Activated T-cell treated with anti-CD3 and anti-CD28 coated beads, Interleukin-2, amount 50 U/mL, for 1 hour (primary cell): Measurements from ENCODE around the gene CLASP1.
"Not testable (repeated sequence)": the region's sequence is repeated elsewhere in the genome, so short reads cannot be mapped to it uniquely, and the experiment has no call there.

Source experiments
- DNase-seq: peaks from one replicate; pipeline ENCODE4 v3.0.0-alpha.2; 2020

CLASP1 gene

DNA sequence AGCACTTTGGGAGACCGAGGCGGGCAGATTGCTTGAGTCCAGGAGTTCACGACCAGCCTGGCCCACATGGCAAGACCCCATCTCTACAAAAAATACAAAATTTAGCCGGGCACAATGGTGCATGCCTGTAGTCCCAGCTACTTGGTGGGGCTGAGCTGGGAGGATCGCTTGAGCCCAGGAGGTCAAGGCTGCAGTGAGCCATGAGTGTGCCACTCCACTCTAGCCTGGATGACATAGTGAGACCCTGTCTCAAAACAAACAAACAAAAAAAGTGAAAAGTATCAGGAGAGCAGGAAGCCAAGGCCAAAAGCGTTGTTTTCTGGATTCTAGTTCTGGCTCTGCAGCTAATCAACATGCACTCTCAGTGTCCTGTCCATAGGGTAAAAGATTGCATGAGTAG lies 10.7 kb upstream of the CLASP1 start:
- DNase-seq = no peak

DNA sequence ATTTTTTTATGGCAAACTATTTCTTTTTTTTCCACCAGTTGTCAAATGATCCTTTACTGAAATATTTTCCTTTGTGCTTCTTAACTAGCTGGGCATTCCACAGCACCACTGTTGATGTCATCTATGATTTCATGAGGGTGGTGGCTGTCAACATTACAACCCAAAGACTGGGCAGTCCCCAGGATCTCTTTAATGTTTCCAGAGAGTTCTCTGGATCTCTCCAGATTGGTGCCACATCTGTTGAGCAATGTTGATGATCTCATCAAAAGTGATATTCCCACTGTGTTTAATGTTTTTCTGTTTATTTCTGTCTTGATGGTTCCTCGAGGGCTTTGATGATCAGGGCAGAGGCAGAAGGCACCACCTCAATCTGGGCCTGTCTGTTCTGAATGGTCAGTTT lies 9.1 kb upstream of the CLASP1 start:
- DNase-seq = not testable (repeated sequence)

DNA sequence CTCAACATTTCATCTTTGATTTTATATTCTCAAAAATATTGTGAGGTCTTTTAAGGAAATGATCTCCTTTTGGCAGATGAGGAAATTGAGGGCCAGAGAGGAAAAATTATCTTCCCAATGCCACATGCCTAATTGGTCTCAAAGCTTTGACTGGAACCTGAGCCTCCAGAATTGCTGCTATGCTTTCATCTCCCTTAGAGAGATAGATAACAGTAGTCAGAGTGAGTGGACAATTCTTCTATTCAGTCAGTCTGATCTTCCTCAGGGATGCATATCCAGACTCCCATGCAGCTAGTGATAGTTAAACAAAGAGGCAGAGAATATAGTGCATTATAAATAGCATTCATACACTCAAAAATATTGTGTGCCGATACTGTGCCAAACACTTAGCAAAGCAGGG lies 3.8 kb upstream of the CLASP1 start:
- DNase-seq = no peak

DNA sequence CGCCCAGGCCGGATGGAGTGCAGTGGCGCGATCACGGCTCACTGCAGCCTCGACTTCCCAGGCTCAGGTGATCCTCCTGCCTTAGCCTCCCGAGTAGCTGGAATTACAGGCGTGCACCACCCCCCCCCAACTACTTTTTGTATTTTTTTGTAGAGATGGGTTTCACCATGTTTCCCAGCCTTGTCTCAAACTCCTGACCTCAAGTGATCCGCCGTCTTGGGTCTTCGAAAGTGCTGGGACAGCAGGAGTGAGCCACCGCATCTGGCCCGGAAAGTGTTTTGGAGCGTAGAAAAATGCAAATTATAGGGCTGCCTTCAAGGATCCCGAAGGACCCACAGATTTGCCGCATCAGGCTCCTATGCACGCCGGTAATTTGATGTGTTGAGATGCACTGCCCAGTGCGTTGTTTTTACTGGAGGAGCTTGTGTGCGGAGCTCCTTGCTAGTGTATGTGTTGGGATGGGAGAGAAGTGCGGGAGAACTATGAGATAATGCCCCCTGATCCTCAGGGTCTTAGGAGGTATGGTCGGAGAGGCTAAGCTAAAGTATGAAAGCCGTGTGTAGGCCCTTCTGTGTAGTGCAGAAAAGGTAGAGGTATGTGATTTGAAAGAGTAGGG lies 1.2 kb upstream of the CLASP1 start:
- no peak for DNase-seq

DNA sequence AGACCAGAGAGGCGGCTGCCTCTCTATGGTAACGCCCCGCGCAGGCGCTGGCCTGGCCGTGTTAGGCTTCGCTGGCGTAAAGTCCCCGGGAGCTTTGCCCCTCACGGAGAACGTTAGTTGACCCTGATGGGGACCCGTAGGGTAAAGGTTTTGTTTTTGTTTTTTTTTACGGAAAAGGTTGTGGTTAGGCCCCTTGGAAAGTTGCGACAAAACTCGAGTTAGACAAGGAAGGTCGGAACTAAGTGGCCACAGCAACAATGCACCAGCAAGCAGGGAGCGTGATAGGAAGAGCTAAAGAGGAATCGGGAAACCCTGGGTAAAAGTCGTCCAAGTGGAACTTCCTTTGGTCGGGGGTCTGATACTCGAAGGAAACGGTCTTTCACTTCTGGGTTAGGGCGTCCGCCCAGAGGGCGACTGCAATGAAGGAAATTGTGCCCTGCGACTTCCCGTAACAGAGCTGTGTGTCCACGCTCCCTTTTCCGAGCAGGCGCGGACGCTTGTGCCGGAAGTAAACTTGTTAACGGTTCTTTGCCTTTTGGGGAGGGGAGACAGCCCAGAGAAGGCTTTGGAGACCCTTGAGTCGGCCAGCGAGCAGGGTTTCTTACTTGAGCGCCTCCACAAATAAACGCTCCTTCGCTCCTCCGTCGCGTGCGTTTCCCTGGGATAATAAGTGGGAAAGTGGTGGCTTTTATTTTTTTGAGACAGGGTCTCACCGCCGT lies 493 bp upstream of the CLASP1 start:
- peak; percentile 92 for DNase-seq

DNA sequence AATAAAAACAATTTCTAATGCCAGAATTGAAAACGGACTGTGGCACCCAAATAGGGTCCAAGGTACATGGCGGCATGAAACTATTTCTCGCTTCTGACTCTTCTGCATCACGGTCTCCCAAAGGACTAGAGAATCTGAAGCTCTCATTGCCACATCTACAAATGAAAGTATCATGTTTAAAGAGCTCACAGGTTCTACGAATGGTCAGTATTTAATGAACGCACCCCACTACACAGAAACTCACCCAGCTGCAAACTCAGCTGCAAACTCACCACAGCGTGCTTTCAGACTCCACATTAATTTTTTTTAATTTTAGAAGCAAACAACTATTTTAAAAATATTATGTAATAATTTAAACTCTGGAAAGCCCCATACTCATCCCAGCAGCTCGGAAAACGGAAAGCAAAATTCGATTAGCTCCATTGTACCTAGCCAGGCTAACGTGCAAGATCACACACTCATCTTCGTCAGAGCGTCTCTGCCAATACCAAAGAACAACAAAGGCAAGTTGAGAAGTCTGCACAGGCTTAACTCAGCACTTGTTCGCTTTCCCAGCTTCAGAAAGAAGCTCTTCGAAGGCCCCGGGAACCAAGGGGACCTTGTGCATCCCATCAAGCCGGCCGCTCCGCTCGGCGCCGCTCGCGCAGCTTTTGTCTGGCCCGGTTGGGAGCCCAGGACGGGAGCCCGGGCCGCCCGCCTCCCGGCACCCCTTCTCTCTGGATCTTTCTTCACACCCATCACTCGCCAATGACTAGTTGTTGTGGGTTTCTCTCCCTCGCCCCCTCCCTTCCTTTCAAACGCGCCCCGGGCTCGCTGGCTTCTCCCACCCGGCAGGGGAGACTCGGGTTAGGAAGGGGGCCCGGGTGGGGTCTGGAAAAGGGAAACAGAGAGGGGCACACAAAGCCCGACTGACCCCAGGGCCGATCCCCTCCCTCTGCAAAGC lies 785 bp downstream of the CLASP1 start:
- peak; percentile 66 for DNase-seq

DNA sequence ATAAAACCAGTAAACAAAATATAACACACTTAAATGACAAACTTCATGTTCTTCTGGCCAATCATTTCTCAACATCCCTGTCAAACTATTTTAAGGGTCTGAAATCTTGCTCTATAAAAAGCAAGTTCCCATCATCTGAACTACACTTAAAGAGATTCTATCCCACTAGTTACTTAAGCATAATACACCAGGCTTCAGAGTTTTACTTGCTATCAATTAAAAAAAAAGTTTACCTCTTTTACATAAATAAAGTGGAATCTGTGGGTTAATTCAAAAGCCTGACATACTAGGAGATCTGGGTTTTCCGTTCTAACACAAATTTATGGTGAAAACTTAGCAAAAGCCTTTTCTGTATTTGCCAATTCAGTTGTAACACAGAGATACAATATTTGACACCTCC lies 1.9 kb downstream of the CLASP1 start:
- no peak for DNase-seq

DNA sequence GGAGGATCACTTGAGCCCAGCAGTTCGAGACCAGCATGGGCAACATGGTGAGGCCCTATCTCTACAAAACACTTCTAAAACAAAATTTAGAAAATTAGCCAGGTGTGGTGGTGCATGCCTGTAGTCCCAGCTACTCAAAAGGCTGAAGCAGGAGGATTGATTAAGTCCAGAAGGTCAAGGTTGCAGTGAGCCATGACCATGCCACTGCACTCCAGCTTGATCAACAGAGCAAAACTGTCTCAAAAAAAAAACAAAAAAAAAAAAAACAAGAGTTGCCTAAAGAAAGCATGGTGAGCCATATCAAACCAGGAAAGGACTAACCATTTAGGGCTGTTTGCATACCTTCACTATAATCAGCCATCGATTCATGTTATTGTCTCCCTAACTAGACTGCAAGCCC lies 4.5 kb downstream of the CLASP1 start:
- DNase-seq = no peak

DNA sequence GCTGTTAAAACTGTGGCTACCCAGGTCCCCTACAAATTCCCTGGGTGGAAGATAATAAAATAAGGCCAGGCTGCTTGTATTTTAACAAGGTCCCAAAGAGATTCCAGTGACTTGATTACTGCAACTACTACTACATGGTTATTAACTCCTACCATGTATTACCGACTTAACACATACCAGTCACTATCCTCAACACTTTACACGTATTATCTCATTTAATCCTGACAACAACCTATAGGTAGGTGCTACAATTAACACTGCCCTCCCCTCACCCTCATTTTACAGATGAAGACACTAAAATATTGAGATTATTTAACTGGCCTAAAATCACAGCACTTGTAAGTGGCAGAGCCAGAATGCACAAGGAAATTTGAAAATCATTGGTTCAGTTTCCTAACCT lies 5.4 kb downstream of the CLASP1 start:
- no peak for DNase-seq

DNA sequence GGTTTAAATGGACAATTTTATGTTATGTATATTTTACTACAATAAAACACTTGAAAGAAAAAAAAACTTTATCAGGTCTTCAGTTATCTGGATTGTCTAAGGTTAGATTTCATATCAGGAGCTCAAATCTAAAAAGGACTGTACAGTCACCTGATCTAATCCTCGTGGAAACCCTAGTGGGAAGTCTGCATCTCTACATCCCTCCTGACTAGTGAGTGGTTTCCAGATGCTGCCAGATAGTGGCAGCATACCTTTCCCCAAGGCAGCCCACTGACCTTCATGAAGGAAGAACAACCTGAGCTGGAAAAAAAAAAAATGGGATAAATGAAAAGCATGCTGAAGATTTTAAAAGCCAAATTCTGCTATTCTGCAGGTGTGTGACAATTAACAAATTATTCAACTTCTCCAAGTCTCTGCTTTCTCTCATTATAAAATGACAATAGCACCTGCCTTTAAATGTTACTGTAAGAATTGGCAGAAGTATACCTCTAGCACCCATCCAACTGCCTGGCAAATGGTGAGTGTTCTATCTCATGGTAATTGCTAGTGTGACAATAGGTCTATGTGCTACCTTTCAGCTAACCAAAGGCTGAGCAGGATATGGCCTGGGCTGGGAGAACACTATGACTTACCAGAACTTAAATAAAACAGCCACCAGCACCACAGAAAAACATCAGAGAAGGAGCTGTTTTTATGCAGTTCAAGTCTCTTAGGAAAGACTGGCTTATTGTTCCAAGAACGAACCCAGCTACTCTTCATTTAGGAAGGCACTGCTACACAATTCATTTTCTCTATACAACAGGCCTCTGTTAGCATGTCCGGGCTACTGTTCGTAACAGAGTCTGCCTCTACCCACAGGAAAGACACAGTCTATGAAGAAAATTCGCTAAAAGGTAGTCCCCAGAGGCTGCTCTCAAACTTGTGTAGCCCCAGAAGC lies 8.6 kb downstream of the CLASP1 start:
- no peak for DNase-seq

DNA sequence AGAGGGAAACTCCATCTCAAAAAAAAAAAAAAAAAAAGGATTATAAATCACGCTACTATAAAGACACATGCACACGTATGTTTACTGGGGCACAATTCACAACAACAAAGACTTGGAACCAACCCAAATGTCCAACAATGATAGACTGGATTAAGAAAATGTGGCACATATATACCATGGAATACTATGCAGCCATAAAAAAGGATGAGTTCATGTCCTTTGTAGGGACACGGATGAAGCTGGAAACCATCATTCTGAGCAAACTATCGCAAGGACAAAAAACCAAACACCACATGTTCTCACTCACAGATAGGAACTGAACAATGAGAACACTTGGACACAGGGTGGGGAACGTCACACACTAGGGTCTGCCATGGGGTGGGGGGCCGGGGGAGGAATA lies 9.4 kb downstream of the CLASP1 start:
- DNase-seq = not testable (repeated sequence)

DNA sequence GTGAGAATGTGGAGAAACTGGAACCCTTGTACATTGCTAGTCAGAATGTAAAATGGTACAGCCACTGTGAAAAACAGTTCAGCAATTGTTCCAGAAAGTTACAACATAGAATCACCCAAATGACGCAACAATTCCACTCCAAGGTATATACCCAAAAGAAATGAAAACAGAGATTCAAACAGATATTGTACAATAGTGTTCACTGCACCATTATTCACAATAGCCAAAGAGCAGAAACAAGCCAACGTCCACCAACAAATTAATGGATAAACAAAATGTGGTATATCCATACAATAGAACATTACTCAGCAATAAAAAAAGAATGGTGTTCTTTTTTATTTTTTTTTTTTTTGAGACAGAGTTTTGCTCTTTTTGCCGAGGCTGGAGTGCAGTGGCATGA lies 10.9 kb downstream of the CLASP1 start:
- no peak for DNase-seq

DNA sequence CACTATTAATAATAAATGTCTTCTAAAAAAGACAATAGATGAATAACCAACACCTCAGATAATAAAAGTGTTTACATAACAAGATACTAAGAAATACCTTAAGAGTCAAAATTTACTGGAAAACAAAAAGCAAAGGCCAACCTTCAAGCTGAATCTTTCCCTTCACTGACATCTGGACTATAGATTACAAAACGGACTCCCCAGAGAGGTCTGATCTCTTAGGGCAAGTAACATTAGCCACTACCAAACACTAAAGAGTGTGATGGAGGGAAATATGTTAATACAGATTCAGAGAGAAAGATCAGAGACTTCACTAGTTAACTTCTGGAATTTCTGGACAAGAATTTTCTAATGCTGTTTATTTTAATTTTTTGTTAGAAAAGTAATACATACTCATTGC lies 13.9 kb downstream of the CLASP1 start:
- no peak for DNase-seq

DNA sequence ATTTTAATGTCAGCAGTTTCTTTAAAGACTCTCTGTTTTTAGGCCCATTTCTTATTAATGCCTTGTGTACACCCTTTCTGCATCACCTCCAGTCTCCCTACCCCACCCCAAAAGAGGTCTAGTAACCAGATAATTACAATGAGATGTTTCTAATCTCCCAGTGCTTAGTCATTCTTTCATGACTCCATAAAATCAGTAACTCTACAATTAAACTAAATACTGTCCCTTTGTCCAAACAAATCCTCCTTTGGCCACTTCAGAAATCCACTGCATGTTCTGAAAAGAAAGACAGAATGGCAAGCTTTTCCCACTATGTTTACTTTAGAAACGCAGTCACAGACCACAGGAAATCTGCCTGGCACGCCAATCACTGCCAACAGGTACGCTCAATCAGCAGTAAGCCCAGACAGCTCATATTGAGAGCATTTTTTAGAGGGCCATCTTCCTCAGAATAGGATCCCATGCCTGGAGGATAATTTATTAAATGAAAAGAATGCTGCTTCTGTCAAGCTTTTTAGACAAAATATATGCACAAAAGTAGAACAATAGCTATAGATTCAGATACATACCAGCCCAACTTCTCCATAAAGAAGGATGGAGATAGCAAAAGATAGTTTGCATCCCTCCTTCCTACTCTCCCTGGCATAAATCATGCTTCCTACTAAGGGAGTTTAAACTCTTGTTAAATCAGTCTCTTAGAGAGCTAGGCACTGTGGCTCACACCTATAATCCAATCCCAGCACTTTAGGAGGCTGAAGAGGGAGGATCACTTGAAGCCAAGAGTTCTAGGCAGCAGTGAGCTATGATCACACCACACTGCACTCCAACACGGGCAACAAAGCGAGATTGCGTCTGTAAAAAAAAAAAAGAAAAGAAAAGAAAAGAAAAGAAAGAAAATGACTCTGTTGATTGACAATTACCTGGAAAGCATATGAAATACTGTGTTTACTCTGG lies 14.6 kb downstream of the CLASP1 start:
- no peak for DNase-seq

DNA sequence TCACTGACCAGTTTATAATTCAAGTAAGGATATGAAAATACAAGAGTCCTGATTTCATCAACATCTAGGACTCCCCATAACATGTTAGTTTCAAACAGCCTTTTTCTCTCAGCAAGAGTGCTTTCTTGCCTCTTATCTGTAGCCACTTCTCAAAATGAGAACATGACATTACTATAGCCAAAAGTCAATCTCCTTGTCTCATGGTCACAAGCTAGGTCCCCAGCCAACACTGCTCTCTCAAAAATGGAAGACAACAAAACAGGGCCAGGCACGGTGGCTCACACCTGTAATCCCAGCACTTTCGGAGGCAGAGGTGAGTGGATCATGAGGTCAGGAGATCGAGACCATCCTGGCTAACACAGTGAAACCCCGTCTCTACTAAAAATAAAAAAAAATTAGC lies 15.8 kb downstream of the CLASP1 start:
- no peak for DNase-seq

DNA sequence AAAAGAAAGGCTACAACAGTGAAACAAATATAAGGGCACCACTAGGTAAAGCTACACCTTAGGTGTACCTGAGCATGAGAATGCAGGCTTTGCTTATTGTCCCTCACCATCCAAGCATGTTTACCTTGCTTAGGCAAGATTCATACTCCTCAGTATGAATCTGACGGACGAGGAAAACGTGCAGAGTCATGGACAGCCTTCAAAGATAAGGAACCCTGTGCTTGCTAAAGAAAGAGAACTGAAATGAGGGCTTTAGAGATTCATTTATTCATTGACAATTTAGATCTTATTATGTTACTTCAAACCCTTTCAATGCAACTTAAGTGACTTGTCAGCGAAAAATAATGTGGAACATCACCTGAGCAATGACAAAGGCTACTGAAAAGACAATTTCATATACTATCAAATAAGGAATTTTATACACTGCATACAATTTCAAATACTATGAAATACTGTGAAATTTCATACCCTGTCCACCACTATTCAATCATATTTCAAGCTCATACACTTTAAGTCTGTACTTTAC lies 21.7 kb downstream of the CLASP1 start:
- no peak for DNase-seq

DNA sequence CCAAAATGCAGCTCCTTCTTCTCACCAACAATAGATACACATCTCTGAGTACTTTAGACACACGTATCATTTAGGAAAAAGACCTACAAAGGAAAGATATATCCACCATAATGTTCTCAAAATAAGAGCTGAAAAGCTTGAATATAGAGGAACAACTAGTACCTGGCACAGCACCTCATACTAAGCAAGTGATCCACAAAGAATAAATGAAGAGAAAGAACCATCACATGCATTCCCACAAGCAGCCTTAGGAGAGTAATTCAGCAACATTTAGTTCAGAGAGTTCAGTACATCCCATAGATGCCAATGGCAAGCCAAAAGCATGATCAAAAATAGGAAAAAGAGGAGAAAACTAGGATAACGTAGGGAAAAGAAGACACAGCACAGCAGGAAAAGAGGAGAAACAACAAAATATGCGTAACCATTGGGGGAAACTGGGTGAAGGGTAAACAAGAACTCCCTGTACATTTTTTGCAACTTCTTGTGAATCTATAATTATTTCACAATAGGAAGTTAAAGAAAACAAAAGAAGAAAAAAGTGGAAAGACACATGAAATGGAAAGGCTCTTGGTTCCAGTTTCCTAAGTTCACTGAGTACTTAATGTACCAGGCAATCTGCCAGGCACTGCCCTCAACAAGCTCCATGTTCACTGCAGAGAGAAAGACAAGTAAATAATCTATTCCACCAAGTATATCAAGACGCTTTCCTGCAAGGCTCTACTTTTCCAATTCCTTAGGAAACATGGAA lies 22.3 kb downstream of the CLASP1 start:
- no peak for DNase-seq

DNA sequence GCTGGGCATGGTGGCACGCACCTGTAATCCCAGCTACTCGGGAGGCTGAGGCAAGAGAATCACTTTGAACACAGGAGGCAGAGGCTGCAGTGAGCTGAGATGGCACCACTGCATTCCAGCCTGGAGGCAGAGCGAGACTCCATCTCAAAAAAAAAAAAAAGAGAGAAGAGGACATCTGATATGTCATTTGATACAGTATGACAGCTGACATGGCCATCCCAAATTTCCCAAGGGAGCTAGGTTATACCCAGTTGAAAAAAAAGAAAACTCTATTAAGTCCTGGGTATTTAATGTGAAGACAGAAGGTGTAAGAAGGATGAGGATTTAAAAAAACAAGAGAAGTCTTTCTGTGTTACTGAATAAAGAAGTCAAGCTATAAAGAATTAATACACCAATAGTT lies 23.3 kb downstream of the CLASP1 start:
- DNase-seq = no peak

DNA sequence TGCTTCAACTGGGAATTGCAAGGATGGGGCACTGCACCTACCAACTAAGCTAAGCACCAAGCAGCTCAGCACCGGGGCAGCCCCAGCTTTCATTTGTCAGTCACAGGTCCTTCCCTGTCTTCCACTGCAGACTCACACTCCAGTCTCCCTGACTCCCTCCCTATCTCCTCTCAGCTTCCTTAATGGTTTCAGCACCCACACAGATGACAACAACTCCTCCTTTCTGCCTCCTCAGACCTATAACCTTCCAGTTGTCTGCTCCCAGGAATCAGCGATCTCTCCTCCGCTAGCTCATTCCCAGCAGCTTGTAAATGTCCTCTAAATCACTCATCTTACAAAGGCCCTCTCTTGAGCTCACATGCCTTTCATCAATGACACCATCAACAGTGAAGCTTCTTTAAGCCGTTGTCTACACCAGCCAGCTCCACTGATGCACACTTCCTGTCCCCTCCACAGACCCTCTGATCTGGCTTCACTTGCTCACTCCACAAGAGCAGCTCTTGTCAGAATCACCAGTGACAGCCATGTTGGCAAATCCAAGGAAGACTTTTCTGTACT lies 32.1 kb downstream of the CLASP1 start:
- no peak for DNase-seq

DNA sequence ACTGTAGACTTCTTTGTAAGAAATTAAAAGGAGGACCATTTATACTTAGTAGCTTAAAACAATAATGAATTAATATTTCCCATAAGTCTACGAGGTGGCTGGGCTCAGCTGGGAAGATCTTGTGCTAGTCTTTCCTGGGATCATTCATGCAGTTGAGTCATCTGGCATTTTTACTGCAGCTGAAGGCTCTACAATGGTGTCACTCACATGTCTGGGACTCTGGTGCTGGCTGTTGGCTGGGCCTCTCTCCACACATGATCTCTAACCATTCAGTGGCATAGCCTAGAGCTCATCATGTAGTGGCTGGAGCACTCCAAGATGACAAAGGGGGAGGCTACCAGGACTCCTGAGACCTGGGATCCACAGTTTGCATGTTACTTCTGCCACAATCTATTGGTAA lies 35.5 kb downstream of the CLASP1 start:
- DNase-seq = no peak
